Epithelial cell of proximal tubule (primary cell): ENCODE data around the gene CDH13. TPM values are rescaled to one million over a fixed set of nuclear protein-coding genes. Genes with fewer than 3 reads are reported as not detected.

Experiments
- DNase-seq: peaks from one replicate; pipeline ENCODE4 v3.0.0-alpha.2; 2011; ENCODE audit warnings: low read depth
- H3K4me3 ChIP-seq: 2 replicates; pipeline ENCODE4 v1.5.1; 2011; ENCODE audit warnings: low read depth, mild to moderate bottlenecking, low read length
- total RNA-seq: library from RNA; depleted of rRNA; stranded (reverse); fragments of >200 nt; gene quantifications from 2 replicates; pipeline ENCODE4 v1.2.3, GENCODE V29; 2015
- TF ChIP-seq, protein P1 (sequence below): conservative IDR thresholded peaks from 2 replicates; pipeline ENCODE4 v1.5.1; 2012; ENCODE audit warnings: low read depth, mild to moderate bottlenecking, low read length

CDH13 gene
- total RNA-seq, 1 donor from 2014 or later = 85.4 TPM

DNA sequence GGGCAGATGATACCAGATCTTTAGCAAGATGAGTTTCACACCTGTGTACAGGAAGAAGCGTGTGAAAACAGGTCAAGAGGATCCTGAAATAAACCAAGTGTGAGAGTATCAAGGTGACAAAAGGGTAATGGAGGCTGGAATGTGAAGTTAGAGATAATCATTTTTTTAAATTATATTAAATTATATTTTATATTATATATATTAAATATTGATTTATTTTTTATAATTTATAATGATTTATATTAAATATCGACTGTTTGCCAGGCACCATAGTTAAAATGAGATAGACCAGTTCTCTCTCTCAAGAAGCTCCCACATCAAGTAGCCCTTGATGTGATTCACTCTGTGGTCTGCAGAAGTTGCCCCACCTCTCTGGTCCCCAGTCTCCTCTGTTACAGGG is 820.8 kb downstream of the CDH13 start:
- no peak overlapping the region for H3K4me3 ChIP-seq
- TF ChIP-seq, protein P1, sequence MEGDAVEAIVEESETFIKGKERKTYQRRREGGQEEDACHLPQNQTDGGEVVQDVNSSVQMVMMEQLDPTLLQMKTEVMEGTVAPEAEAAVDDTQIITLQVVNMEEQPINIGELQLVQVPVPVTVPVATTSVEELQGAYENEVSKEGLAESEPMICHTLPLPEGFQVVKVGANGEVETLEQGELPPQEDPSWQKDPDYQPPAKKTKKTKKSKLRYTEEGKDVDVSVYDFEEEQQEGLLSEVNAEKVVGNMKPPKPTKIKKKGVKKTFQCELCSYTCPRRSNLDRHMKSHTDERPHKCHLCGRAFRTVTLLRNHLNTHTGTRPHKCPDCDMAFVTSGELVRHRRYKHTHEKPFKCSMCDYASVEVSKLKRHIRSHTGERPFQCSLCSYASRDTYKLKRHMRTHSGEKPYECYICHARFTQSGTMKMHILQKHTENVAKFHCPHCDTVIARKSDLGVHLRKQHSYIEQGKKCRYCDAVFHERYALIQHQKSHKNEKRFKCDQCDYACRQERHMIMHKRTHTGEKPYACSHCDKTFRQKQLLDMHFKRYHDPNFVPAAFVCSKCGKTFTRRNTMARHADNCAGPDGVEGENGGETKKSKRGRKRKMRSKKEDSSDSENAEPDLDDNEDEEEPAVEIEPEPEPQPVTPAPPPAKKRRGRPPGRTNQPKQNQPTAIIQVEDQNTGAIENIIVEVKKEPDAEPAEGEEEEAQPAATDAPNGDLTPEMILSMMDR = no peak
- DNase-seq = no peak

DNA sequence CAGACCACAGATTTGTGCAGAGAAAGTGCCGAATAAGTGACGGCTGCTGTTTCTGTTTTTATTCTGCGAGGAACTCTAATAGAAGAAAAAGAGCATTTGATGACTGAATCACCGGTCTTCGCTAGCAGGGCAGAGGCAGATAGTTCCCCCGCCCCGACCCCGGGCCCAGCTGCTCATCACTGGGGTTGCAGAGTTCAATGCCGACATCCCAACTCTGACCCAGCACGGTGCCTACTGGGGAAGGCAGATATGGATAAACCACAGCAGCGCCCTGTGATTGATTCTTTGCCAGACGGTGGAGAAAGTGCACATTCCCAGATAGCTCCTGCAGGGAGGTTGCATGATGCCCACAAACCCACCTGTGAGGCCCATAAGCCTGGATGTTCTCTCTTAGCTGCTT is 823.1 kb downstream of the CDH13 start:
- TF ChIP-seq, protein P1 = no peak
- H3K4me3 ChIP-seq = no peak overlapping the region

DNA sequence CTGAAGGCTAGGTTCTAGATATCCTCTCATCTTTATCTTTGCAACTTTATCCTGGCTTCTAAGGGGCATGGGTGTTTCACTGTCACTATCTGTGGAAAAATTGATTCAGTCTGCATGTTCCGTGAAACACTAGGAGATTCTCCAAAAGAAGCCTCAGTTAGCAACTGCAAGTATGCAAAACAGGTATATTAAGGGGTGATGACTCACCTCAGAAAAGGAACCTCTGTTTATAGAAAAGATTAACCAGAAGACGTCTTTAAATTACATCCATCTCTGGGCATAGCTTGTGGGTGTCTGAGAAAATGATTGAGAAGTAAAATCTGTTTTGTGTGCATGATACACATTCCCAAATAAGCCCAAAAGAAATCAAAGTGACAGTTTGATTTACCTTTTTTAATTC is 827.2 kb downstream of the CDH13 start:
- TF ChIP-seq, protein P1 = no peak
- no peak overlapping the region for H3K4me3 ChIP-seq
- DNase-seq = no peak

More for the DNA sequence above, 823.1 kb downstream of the CDH13 start:
- no peak for DNase-seq

DNA sequence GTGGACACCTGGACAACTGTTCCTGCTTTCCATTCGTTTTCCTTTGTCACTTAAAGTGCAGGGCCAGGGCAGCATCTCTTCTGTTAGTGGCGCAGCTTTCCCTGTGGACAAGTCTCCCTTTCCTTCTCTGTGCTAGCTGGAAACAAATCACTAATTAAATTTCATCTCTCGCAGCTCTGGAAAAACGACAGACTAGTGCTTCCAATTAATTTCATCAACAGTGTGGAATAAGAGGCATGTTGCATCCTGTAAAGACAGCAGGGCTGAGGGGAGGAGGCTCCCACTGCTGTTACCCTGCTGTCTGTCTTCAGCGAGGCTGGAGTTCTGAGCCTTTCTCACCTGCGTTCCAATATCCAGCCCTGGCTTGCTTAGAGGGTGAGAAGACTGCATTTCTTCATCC is 828.9 kb downstream of the CDH13 start:
- no peak for DNase-seq
- TF ChIP-seq, protein P1 = no peak
- no peak overlapping the region for H3K4me3 ChIP-seq

DNA sequence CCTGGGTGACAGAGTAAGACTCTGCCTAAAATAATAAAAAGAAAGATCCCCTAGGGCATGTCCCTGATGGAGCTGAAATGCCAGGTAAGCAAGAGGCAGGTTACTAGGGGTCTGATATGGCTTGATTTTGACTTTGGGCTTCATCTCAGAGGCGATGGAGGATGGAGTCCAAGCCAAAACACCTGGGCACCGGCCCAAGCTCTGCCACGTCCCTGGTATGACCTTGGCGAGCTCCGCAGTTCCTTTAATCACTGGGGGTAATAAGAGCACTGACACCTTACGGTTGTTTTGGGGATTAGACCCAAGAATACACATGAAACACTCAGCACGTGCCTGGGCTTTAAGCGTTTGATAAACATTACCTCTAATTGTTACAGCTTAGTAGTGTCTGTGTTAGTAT is 830.2 kb downstream of the CDH13 start:
- no peak for DNase-seq
- TF ChIP-seq, protein P1 = no peak
- H3K4me3 ChIP-seq = no peak overlapping the region

DNA sequence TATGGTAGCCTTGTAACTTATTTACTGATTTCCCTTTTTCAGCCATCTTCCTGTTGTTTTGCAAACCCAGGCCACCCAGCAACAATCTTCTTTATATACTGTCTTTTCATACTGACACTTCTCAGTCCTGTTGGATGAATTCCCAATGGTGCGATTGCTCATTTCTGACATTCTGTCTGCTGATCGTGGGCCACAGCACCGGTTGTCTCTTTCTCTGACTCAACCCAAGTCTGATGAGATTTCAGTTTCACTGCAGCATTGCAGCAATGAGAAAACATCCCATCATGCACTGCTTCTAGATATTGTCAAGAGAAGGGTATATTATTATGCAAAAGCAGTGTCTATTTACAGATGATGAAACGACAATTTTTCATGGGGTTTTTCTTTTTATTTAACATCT is 831.8 kb downstream of the CDH13 start:
- DNase-seq = peak; percentile 10
- TF ChIP-seq, protein P1 = no peak
- H3K4me3 ChIP-seq = no peak overlapping the region

DNA sequence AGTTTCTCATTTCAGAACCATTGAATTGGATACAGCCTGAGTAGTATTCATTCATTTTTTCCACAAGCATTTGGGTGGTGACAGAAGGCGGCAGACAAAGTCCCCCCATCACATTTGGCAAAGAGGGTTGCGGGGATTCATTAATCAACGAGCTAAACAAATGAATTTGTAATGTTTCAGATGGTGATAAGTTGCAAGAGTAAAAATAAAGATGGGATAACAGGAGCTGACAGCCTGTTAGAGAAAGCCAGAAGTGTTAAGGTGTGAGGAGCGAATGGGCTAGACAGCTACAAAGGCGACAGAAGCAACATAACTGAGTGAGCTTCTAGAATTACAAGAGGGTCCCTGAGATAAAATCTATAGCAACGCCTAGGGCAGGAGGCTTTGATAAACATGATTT is 838.2 kb downstream of the CDH13 start:
- TF ChIP-seq, protein P1 = no peak
- H3K4me3 ChIP-seq = no peak overlapping the region
- DNase-seq = no peak
